ENCODE measurements around the gene CALR. TPM values are rescaled to one million over a fixed set of nuclear protein-coding genes. Genes with fewer than 3 reads are reported as not detected.
"Not testable (repeated sequence)": the region's sequence is repeated elsewhere in the genome, so short reads cannot be mapped to it uniquely, and the experiment has no call there.

Gene CALR
- polyA plus RNA-seq, 3 donors, result 860 to 1,005 (median 871) TPM

GRCh38 chr19:12973236-12973635 is 34.8 kb downstream of the CALR start:
- no peak for DNase-seq

- no peak for DNase-seq
Observed at GRCh38 chr19:12974301-12975220, 36.2 kb downstream of the CALR start.

- DNase-seq, result no peak
Observed at GRCh38 chr19:12975221-12975741, 36.9 kb downstream of the CALR start.

GRCh38 chr19:12976109-12976508 is 37.7 kb downstream of the CALR start:
- not testable (repeated sequence) for DNase-seq

GRCh38 chr19:12979974-12980373 is 41.6 kb downstream of the CALR start:
- no peak for DNase-seq

GRCh38 chr19:12982648-12983047 is 44.2 kb downstream of the CALR start:
- DNase-seq, result no peak

GRCh38 chr19:12983091-12983490 is 44.7 kb downstream of the CALR start:
- DNase-seq, result no peak

- peak; percentile 61 for DNase-seq
Observed at GRCh38 chr19:12983542-12984142, 45.2 kb downstream of the CALR start.

GRCh38 chr19:12984143-12984627 is 45.8 kb downstream of the CALR start:
- DNase-seq, result no peak

- DNase-seq, result no peak
Observed at GRCh38 chr19:12984683-12985048, 46.3 kb downstream of the CALR start.

- no peak for DNase-seq
Observed at GRCh38 chr19:12985049-12985776, 46.8 kb downstream of the CALR start.

- DNase-seq, result no peak
Observed at GRCh38 chr19:12986726-12987125, 48.3 kb downstream of the CALR start.

GRCh38 chr19:12987190-12987589 is 48.8 kb downstream of the CALR start:
- no peak for DNase-seq

- no peak for DNase-seq
Observed at GRCh38 chr19:12987781-12988180, 49.4 kb downstream of the CALR start.

- DNase-seq, result no peak
Observed at GRCh38 chr19:12990431-12990830, 52.0 kb downstream of the CALR start.

- DNase-seq, result no peak
Observed at GRCh38 chr19:12990853-12991252, 52.4 kb downstream of the CALR start.

- no peak for DNase-seq
Observed at GRCh38 chr19:12991296-12991695, 52.9 kb downstream of the CALR start.

GRCh38 chr19:12992729-12993128 is 54.3 kb downstream of the CALR start:
- no peak for DNase-seq

GRCh38 chr19:12993562-12993961 is 55.2 kb downstream of the CALR start:
- DNase-seq, result no peak

All from renal pelvis (tissue), 4 donors.